PC-9 (cell line): Measurements from ENCODE around the gene COG5. TPM values are rescaled to one million over a fixed set of nuclear protein-coding genes. Genes with fewer than 3 reads are reported as not detected.

Experiments
- BruUV-seq: library from RNA; stranded (reverse); fragments of 400-500 nt; replicated peaks from 2 replicates; lab custom pipeline; 2021; lab: Mats Ljungman, UMichigan
- CTCF ChIA-PET: fragments of 300-600 bp; sonication (Branson Sonifier 250); formaldehyde crosslinking; loops from one replicate; lab custom pipeline; 2022; ENCODE audit warnings: antibody characterized with exemption; lab: Charles Lee
- POLR2A ChIA-PET: fragments of 300-600 bp; sonication (Branson Sonifier 250); formaldehyde crosslinking; loops from one replicate; lab custom pipeline; 2022; ENCODE audit warnings: antibody characterized with exemption; ENCODE audit not compliant: unreplicated experiment; lab: Charles Lee
- DNase-seq, 2 experiments: peaks; one replicate each; pipeline versions ENCODE4 v3.0.0 to v3.0.0-alpha.2; 2015 to 2022; ENCODE audit warnings: mixed read lengths in 1 of 2
- H2AFZ ChIP-seq: fragments of 200-600 bp; sonication (generic); 2 replicates; pipeline ENCODE4 v1.8.1; 2017; ENCODE audit warnings: antibody characterized with exemption
- H3F3A ChIP-seq: fragments of 200-600 bp; sonication (generic); 2 replicates; pipeline ENCODE4 v1.8.1; 2017; ENCODE audit warnings: antibody characterized with exemption, mild to moderate bottlenecking, low read depth; ENCODE audit not compliant: insufficient read depth
- H3K27ac ChIP-seq: fragments of 200-600 bp; sonication (generic); 2 replicates; pipeline ENCODE4 v1.6.1; 2016; ENCODE audit warnings: mixed run types
- H3K27me3 ChIP-seq: fragments of 200-600 bp; sonication (generic); 2 replicates; pipeline ENCODE4 v1.6.1; 2016; ENCODE audit warnings: low read depth, mixed run types; ENCODE audit not compliant: insufficient read depth
- H3K36me3 ChIP-seq: fragments of 200-600 bp; sonication (generic); 2 replicates; pipeline ENCODE4 v1.6.1; 2016; ENCODE audit warnings: low read depth, mixed run types
- H3K4me1 ChIP-seq: fragments of 200-600 bp; sonication (generic); replicated peaks from 2 replicates; pipeline ENCODE4 v1.6.1; 2016; ENCODE audit warnings: mixed run types; ENCODE audit not compliant: insufficient read depth
- H3K4me2 ChIP-seq: fragments of 200-600 bp; sonication (generic); 2 replicates; pipeline ENCODE4 v1.6.1; 2017; ENCODE audit warnings: mixed run types
- H3K4me3 ChIP-seq: fragments of 200-600 bp; sonication (generic); 2 replicates; pipeline ENCODE4 v1.6.1; 2016; ENCODE audit warnings: mixed run types
- H3K79me2 ChIP-seq: fragments of 200-600 bp; sonication (generic); 2 replicates; pipeline ENCODE4 v1.6.1; 2017; ENCODE audit warnings: low read depth, mixed run types
- H3K9me2 ChIP-seq: fragments of 200-600 bp; sonication (generic); 2 replicates; pipeline ENCODE4 v1.8.1; 2017; ENCODE audit warnings: mild to moderate bottlenecking; ENCODE audit not compliant: insufficient read depth
- H3K9me3 ChIP-seq: fragments of 200-600 bp; sonication (generic); 2 replicates; pipeline ENCODE4 v1.8.1; 2016; ENCODE audit warnings: low read depth; ENCODE audit not compliant: insufficient read depth
- H4K20me1 ChIP-seq: fragments of 200-600 bp; sonication (generic); 2 replicates; pipeline ENCODE4 v1.8.1; 2017; ENCODE audit not compliant: insufficient read depth
- CTCF ChIP-seq: fragments of 200-600 bp; sonication (generic); conservative IDR thresholded peaks from 2 replicates; pipeline ENCODE4 v1.6.1; 2017; ENCODE audit warnings: mixed run types, antibody characterized with exemption, mild to moderate bottlenecking, moderate library complexity
- EZH2 ChIP-seq: fragments of 200-600 bp; sonication (generic); IDR thresholded peaks from 2 replicates; pipeline ENCODE4 v1.8.0; 2017; ENCODE audit warnings: antibody characterized with exemption, low read depth
- intact Hi-C: fragments of 100-400 bp; cut with micrococcal nuclease; formaldehyde crosslinking; loops from one replicate; pipeline ENCODE4 v1.10.0; 2022; ENCODE audit not compliant: unreplicated experiment
- total RNA-seq: library from RNA; stranded (reverse); gene quantifications from 2 replicates; pipeline ENCODE4 v1.2.3, GENCODE V29; 2021

Gene COG5
- total RNA-seq, 1 experiment from 2014 or later = 43.5 TPM

GRCh38 chr7:107609811-107610261, 46.1 kb upstream of the COG5 start:
- ChIA-PET POLR2A (interaction anchor here (0.5 to 0.6 kb wide), 2 partner anchors 14 to 443 kb away, joined by 4 to 10 read pairs; no protein-coding TSS in a partner anchor), CTCF (no interaction called here)
- peaks cover 8% of the 10 kb centered on the region; the same call in 1 of the 2 replicates for H3K36me3 ChIP-seq
- H3K79me2 ChIP-seq = no peaks in the 10 kb centered on the region
- no peak overlapping the region for H3K27ac ChIP-seq
- H3F3A ChIP-seq = peaks cover 21% of the 10 kb centered on the region
- TF ChIP-seq CTCF (no peak), EZH2 (no peak)
- intact Hi-C loops = loop anchor here (2.0 kb wide), 1 partner anchor 15 kb away; no protein-coding TSS in a partner anchor
- no peaks in the 10 kb centered on the region for H3K27me3 ChIP-seq
- no peak overlapping the region for H3K4me3 ChIP-seq
- H3K4me2 ChIP-seq = no peak overlapping the region
- H3K9me3 ChIP-seq = no peaks in the 10 kb centered on the region
- peaks cover 23% of the 10 kb centered on the region for H3K4me1 ChIP-seq
- no peak overlapping the region for H2AFZ ChIP-seq
- no peak for DNase-seq
- no peaks in the 10 kb centered on the region for H4K20me1 ChIP-seq
- BruUV-seq = no TSS peak
- H3K9me2 ChIP-seq = no peaks in the 10 kb centered on the region

- H3F3A ChIP-seq = no peaks in the 10 kb centered on the region
- H2AFZ ChIP-seq = no peak overlapping the region
- H4K20me1 ChIP-seq = no peaks in the 10 kb centered on the region
- no peaks in the 10 kb centered on the region for H3K9me2 ChIP-seq
- no TSS peak for BruUV-seq
- H3K36me3 ChIP-seq = no peaks in the 10 kb centered on the region
- intact Hi-C loops = no loop called here
- H3K27ac ChIP-seq = no peak overlapping the region
- no peaks in the 10 kb centered on the region for H3K9me3 ChIP-seq
- no peak for DNase-seq
- TF ChIP-seq CTCF = no peak
- no peak for TF ChIP-seq EZH2
- H3K79me2 ChIP-seq = no peaks in the 10 kb centered on the region
- H3K4me1 ChIP-seq = no peaks in the 10 kb centered on the region
- ChIA-PET CTCF (no interaction called here), POLR2A (interaction anchor here (0.5 kb wide), 2 partner anchors 8 to 89 kb away, joined by 3 to 4 read pairs; no protein-coding TSS in a partner anchor)
- H3K27me3 ChIP-seq = no peaks in the 10 kb centered on the region
- no peak overlapping the region for H3K4me3 ChIP-seq
- no peak overlapping the region for H3K4me2 ChIP-seq
Measured at GRCh38 chr7:107606303-107606702, 42.6 kb upstream of the COG5 start.

- no TSS peak for BruUV-seq
- H3K4me1 ChIP-seq = no peaks in the 10 kb centered on the region
- intact Hi-C loops = no loop called here
- ChIA-PET POLR2A (interaction anchor here (0.5 kb wide), 1 partner anchor 40 kb away, joined by 4 read pairs; no protein-coding TSS in a partner anchor), CTCF (no interaction called here)
- no peak for DNase-seq
- H3K4me2 ChIP-seq = no peak overlapping the region
- no peaks in the 10 kb centered on the region for H4K20me1 ChIP-seq
- H3K9me2 ChIP-seq = no peaks in the 10 kb centered on the region
- no peak overlapping the region for H3K27ac ChIP-seq
- no peaks in the 10 kb centered on the region for H3K36me3 ChIP-seq
- H2AFZ ChIP-seq = no peak overlapping the region
- H3K4me3 ChIP-seq = no peak overlapping the region
- H3K27me3 ChIP-seq = no peaks in the 10 kb centered on the region
- H3K79me2 ChIP-seq = no peaks in the 10 kb centered on the region
- no peaks in the 10 kb centered on the region for H3F3A ChIP-seq
- TF ChIP-seq EZH2 (no peak), CTCF (no peak)
- no peaks in the 10 kb centered on the region for H3K9me3 ChIP-seq
Measured at GRCh38 chr7:107605218-107605815, 41.6 kb upstream of the COG5 start.
